SH-SY5Y (cell line): ENCODE measurements around the gene TAF1D.

Experiments
- GATA2 ChIP-seq: IDR thresholded peaks from 2 replicates; pipeline ENCODE4 v1.6.1; 2011; ENCODE audit warnings: mild to moderate bottlenecking, low read depth, low read length
- GATA3 ChIP-seq: IDR thresholded peaks from 2 replicates; pipeline ENCODE4 v1.6.1; 2011; ENCODE audit warnings: low read depth, mild to moderate bottlenecking, low read length, moderate library complexity

Gene TAF1D

GRCh38 chr11:93741094-93741881 is at the start of gene TAF1D, which contains the start of gene C11orf54:
Gene TAF1D, minus strand, starts transcription at chr11:93741495. Its CDS starts 2,191 bp downstream, at chr11:93739304.
Gene C11orf54, plus strand, starts transcription at chr11:93741672. Its CDS starts 5,722 bp downstream, at chr11:93747394.
- TF ChIP-seq GATA2 (0 out of 2 replicates have a peak, but pooled peaks have one; percentile 11), GATA3 (no peak)

GRCh38 chr11:93784935-93785360 is 43.7 kb upstream of the TAF1D start:
- no peak for TF ChIP-seq GATA3

GRCh38 chr11:93784145-93784934 is 43.0 kb upstream of the TAF1D start, which contains the start of gene MED17:
Gene MED17, plus strand, starts transcription at chr11:93784282. Its CDS starts 232 bp downstream, at chr11:93784514.
- TF ChIP-seq GATA2 = no peak
- TF ChIP-seq GATA3 = no peak

GRCh38 chr11:93783765-93784144 is 42.5 kb upstream of the TAF1D start:
- TF ChIP-seq GATA2 (no peak), GATA3 (no peak)

- TF ChIP-seq GATA3 (no peak), GATA2 (no peak)
Observed at GRCh38 chr11:93783362-93783761, 42.1 kb upstream of the TAF1D start.

GRCh38 chr11:93775289-93775688 is 34.0 kb upstream of the TAF1D start:
- TF ChIP-seq GATA2 = no peak
- TF ChIP-seq GATA3 = no peak

GRCh38 chr11:93773601-93774200 is 32.4 kb upstream of the TAF1D start:
- no peak for TF ChIP-seq GATA3
- no peak for TF ChIP-seq GATA2

GRCh38 chr11:93773045-93773477 is 31.8 kb upstream of the TAF1D start:
- TF ChIP-seq GATA3 = no peak
- TF ChIP-seq GATA2 = no peak

- no peak for TF ChIP-seq GATA2
- no peak for TF ChIP-seq GATA3
Observed at GRCh38 chr11:93772123-93772522, 30.8 kb upstream of the TAF1D start.

GRCh38 chr11:93770160-93770559 is 28.9 kb upstream of the TAF1D start:
- TF ChIP-seq GATA3 = no peak
- TF ChIP-seq GATA2 = no peak

- TF ChIP-seq GATA3 (no peak), GATA2 (no peak)
Observed at GRCh38 chr11:93767018-93767417, 25.7 kb upstream of the TAF1D start.

GRCh38 chr11:93766504-93766903 is 25.2 kb upstream of the TAF1D start:
- TF ChIP-seq GATA3 (no peak), GATA2 (no peak)

- TF ChIP-seq GATA3 = no peak
- no peak for TF ChIP-seq GATA2
Observed at GRCh38 chr11:93765551-93765950, 24.3 kb upstream of the TAF1D start.

GRCh38 chr11:93761910-93762309 is 20.6 kb upstream of the TAF1D start:
- TF ChIP-seq GATA3 = no peak
- TF ChIP-seq GATA2 = no peak
